ENCODE data around the gene OCA2. TPM values are rescaled to one million over a fixed set of nuclear protein-coding genes. Genes with fewer than 3 reads are reported as not detected.

The OCA2 gene
- total and polyA plus RNA-seq, 2 of the 8 experiments (the other 6 are each of a cell fraction or from before 2014, with no cell fraction given) = 0.20 TPM

DNA sequence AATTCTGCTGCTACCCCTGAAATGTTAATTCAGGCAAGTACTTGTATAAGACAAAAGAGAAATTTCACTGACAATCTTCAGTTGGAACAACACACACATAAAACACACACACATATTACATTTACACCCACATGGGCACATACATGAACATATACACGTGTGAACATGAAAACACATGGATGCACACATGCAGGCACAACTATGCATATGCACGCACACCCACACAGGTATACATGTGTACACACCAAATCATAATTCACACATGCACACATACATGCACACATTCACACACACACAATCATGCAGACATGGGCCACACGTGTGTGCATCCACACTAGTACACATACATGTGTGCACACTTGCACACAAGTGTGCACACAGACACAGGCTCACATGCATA, 277.8 kb downstream of the OCA2 start:
- Histone ChIP-seq H3K27me3 (replicated peaks in 1 of 4; ENCODE audit: control insufficient read depth in 3 of 4, extremely low read depth in 1 of 4, insufficient read depth in 3 of 4, low read length in 3 of 4) (no peaks in the 10 kb centered on the region), H3K23ac (ENCODE audit: insufficient read length) (no peak overlapping the region), H3K23me2 (ENCODE audit: low read depth, low read length) (no peaks in the 10 kb centered on the region), H3K4ac (replicated peaks; ENCODE audit: insufficient read length, low read depth, low read length) (no peak overlapping the region), H2BK5ac (ENCODE audit: low read depth, low read length) (no peak overlapping the region), H3K9ac (replicated peaks in 1 of 4; ENCODE audit: extremely low read depth in 1 of 4, low read depth in 3 of 4, low read length in 3 of 4) (no peak overlapping the region), H3K14ac (ENCODE audit: insufficient read length) (no peak overlapping the region), H3K18ac (ENCODE audit: extremely low read depth, low read length) (no peak overlapping the region), H2AK5ac (ENCODE audit: low read depth, low read length) (no peak overlapping the region), H3K79me1 (ENCODE audit: low read depth, low read length) (no peaks in the 10 kb centered on the region), H2BK120ac (replicated peaks; ENCODE audit: low read depth, low read length) (no peak overlapping the region), H4K20me1 (replicated peaks in 1 of 2; ENCODE audit: control insufficient read depth in 1 of 2, insufficient read depth in 2 of 2, low read length in 2 of 2) (peaks cover 0 to 5% of the 10 kb centered on the region in 2 experiments), H3K79me2 (ENCODE audit: control insufficient read depth in 1 of 2, insufficient read depth in 2 of 2, low read length in 2 of 2) (no peaks in the 10 kb centered on the region), H3K9me3 (ENCODE audit: insufficient read depth in 2 of 2, low read depth in 1 of 2, low read length in 1 of 2) (no peaks in the 10 kb centered on the region), H3K4me1 (replicated peaks in 1 of 4; ENCODE audit: control insufficient read depth in 3 of 4, insufficient read depth in 4 of 4, low read length in 3 of 4) (no peaks in the 10 kb centered on the region), H2AFZ (ENCODE audit: low read length) (no peak overlapping the region), H4K8ac (ENCODE audit: extremely low read depth, insufficient read depth, low read length) (no peak overlapping the region), H4K5ac (ENCODE audit: insufficient read length, low read depth, low read length) (no peak overlapping the region), H2BK15ac (ENCODE audit: low read length) (no peak overlapping the region), H3K36me3 (ENCODE audit: control insufficient read depth in 2 of 4, insufficient read depth in 4 of 4, low read length in 3 of 4) (no peaks in the 10 kb centered on the region), H3K56ac (replicated peaks; ENCODE audit: insufficient read length, low read depth, low read length) (no peak overlapping the region), H3K27ac (ENCODE audit: low read depth, low read length) (no peak overlapping the region), H4K91ac (replicated peaks; ENCODE audit: insufficient read length, low read length) (no peak overlapping the region), H3K4me2 (ENCODE audit: insufficient read depth in 1 of 2, low read depth in 2 of 2, low read length in 2 of 2) (no peak overlapping the region), H2BK12ac (ENCODE audit: low read depth, low read length) (no peak overlapping the region), H3K4me3 (ENCODE audit: extremely low read depth in 1 of 4, insufficient read depth in 2 of 4, low read depth in 3 of 4, low read length in 4 of 4) (no peak overlapping the region), H2BK20ac (ENCODE audit: low read length) (no peak overlapping the region)
- POLR2A ChIA-PET (ENCODE audit: partially characterized antibody) = no interaction called here
- CTCF ChIA-PET (ENCODE audit: partially characterized antibody) = no interaction called here
- FAIRE-seq (no peak), DNase-seq (ENCODE audit: low read depth in 1 of 2, low spot score in 2 of 2) (no peak)
- TF ChIP-seq, protein P1, sequence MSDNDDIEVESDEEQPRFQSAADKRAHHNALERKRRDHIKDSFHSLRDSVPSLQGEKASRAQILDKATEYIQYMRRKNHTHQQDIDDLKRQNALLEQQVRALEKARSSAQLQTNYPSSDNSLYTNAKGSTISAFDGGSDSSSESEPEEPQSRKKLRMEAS (IDR thresholded peaks at IDR 0.05) = no peak
- TF ChIP-seq SP1 (IDR thresholded peaks at IDR 0.05; ENCODE audit: low read depth, low read length) (no peak), SUZ12 (IDR thresholded peaks at IDR 0.05; ENCODE audit: low read length) (no peak), EGR1 (IDR thresholded peaks at IDR 0.05; ENCODE audit: borderline replicate concordance, low read depth, low read length) (no peak), POU5F1 (IDR thresholded peaks at IDR 0.05; ENCODE audit: low read depth, low read length) (no peak), SRF (IDR thresholded peaks at IDR 0.05; ENCODE audit: low read depth, low read length) (no peak), JUN (IDR thresholded peaks at IDR 0.05; ENCODE audit: low read depth, low read length) (no peak), EZH2 (IDR thresholded peaks at IDR 0.05; ENCODE audit: low read depth, low read length, severe bottlenecking) (no peak), TAF7 (optimal IDR thresholded peaks at IDR 0.05; ENCODE audit: borderline replicate concordance, low read depth, low read length) (no peak), TCF12 (IDR thresholded peaks at IDR 0.05; ENCODE audit: low read depth, low read length) (no peak), RBBP5 (IDR thresholded peaks at IDR 0.05; ENCODE audit: borderline replicate concordance, low read depth, low read length) (no peak)
- TF ChIP-seq, protein P2, sequence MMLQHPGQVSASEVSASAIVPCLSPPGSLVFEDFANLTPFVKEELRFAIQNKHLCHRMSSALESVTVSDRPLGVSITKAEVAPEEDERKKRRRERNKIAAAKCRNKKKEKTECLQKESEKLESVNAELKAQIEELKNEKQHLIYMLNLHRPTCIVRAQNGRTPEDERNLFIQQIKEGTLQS (IDR thresholded peaks at IDR 0.05; ENCODE audit: insufficient read depth, low read depth, low read length) = no peak
- 56% methylated on average over 3 of the region's 3 CpGs; no CpG with 5 or more reads in 1 of the 2 experiments for WGBS, 2 experiments (ENCODE audit: extremely low coverage in 1 of 2, insufficient coverage in 1 of 2, insufficient read length in 1 of 2, insufficient replicate concordance in 2 of 2, low coverage in 1 of 2, low lambda C conversion rate in 2 of 2, missing lambda C conversion rate in 1 of 2)

Measured in H1 (cell line).